Heart left ventricle (tissue), 13 donors: ENCODE results near the gene MFAP5.

ENCODE experiments used
- POLR2A ChIP-seq, 2 donors: fragments of 450-650 bp; IDR thresholded peaks; one replicate each; pipeline ENCODE4 v1.6.1; 2017; ENCODE audit warnings: antibody characterized with exemption in 2 of 2, mild to moderate bottlenecking in 2 of 2, moderate library complexity in 2 of 2
- TF ChIP-seq, protein P1 (sequence below), 12 donors: fragments of 200-600 bp; sonication (generic) in 4 of 12; IDR thresholded peaks; one replicate each; pipeline versions ENCODE4 v1.5.0 to v1.8.0; 2018 to 2022; ENCODE audit warnings: antibody characterized with exemption in 12 of 12, mild to moderate bottlenecking in 5 of 12
- donor health status: ischemic (EF 13 %, LVEDD 7.1; RV severe dilation, severe dysfunction).
- donor health status: DM: no; HTN: yes; CAD: no.
- donor health status: DM: no; HTN: no; CAD: no.
- donor health status: ischemic (EF 25% LVEDD 6.9; RV normal size, moderate dysfunction).
- donor health status: ischemic (EF 25% LVEDD 5.7; RV mildly dilated, moderate dysfunction).
- donor health status: ischemic (EF 35%, LVEDD 5.7; RV mildly dilated, moderate dysfunction).
- donor health status: nonischemic (EF 11% LVEDD 7.7; RV severe dilation, severe dysfunction).
- donor health status: DM: yes; HTN: yes; CAD: no.
- donor health status: PGD.
- donor health status: ischemic (EF 29% LVEDD 5.4; RV normal size, mild dysfunction).
- donor health status: nonischemic (EF 23%, LVEDD 6.1; RV moderate dilation, normal function).

DNA sequence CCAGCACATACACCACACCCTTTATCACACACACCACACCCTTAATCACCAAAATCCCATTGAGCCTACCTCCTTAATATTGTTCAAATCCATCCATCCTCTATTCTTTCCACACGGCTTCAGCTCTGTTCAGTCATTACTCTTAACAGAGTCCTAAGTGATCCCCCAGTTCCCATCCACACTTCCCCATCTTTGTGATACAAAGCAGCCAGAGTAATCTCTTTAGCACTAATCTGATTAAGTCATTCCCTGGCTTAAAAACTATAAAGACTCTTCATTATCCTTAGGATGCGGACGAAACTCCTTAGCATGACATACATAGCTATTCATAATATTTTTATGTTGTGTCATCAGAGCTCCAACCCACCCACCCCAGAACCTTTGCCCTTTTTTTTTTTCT is 14.7 kb upstream of the MFAP5 start:
- TF ChIP-seq, protein P1, sequence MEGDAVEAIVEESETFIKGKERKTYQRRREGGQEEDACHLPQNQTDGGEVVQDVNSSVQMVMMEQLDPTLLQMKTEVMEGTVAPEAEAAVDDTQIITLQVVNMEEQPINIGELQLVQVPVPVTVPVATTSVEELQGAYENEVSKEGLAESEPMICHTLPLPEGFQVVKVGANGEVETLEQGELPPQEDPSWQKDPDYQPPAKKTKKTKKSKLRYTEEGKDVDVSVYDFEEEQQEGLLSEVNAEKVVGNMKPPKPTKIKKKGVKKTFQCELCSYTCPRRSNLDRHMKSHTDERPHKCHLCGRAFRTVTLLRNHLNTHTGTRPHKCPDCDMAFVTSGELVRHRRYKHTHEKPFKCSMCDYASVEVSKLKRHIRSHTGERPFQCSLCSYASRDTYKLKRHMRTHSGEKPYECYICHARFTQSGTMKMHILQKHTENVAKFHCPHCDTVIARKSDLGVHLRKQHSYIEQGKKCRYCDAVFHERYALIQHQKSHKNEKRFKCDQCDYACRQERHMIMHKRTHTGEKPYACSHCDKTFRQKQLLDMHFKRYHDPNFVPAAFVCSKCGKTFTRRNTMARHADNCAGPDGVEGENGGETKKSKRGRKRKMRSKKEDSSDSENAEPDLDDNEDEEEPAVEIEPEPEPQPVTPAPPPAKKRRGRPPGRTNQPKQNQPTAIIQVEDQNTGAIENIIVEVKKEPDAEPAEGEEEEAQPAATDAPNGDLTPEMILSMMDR (IDR thresholded peaks at IDR 0.05), result no peak
- TF ChIP-seq POLR2A (IDR thresholded peaks at IDR 0.05), result no peak
